HS-27A (cell line): Measurements from ENCODE around the gene MRPL10.
"Not testable (repeated sequence)": the region's sequence is repeated elsewhere in the genome, so short reads cannot be mapped to it uniquely, and the experiment has no call there.

ENCODE experiments used
- DNase-seq: peaks from one replicate; pipeline ENCODE4 v3.0.0-alpha.2; 2012; ENCODE audit warnings: low read depth, missing footprints

The MRPL10 gene

DNA sequence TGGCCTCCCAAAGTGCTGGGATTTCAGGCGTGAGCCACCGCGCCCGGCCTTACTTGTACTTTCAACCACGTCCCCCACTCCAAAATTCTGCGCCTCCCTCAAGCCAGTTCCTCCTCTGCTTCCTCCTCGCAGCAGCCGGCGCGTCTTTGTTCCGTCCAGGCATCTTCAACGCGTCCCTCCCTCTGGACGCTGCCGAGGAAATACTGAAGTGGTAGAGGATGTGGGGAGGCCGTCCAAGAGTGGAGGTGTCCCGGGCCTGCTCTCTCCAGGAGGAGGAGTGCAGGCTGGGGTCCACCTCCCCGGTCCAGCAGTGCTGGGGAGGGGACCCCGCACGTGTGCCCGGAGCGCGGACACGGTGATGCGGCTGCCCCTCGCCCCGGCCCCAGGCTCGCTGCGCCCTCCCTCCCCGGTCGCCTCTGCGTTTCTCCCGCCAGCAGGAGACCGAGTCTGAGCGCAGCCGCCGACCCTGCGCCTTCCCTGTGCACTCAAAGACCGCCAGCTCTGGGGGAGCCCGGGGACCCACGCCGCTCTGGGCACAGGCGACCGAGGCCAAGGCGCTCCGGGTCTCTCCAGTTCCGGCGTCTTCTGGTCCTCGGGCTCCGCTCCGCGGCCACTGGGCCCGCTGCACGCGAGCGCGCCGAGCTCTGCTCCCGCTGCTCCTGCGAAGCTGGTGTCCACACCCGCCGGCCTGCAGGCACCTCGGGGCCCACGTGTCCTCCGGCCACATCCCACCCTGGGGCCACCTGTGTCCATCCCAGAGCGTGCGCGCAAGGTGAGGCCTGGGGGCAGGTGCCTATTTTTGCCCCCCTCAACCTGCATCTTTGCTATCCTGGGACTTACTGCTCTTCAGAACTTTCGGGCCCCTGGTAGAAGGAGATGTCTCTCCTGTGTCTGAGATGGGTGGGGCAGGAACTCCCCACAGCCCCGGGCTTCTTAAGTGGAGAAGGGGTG, 41.5 kb downstream of the MRPL10 start:
- DNase-seq = no peak

DNA sequence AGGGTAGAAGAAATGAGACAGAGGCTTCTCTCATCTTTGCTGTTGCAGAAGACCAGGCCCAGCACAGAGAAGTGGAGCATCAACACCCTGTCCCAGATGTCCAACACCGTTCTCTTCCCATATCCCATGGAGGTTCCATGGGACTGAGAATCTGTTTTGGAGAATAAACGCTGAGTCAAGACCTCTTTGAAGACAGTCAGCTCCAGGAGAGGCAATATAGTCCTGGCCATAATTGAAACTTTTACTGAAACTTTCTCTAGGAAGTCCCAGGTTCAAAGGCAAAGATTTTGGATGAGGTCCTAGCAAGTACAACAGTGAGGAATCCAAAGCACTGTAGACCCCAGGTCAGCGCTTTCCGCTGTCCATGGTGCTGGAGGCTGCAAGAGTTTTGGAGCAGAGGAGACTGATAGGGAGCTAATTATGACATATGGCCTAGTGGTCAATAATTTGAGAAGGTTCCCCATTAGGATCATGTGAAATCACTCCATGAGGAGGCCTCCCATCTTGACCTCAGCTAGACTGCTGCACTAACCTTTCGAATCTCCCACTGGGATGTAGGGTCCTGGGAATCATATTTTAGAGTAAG, 45.7 kb downstream of the MRPL10 start:
- no peak for DNase-seq

DNA sequence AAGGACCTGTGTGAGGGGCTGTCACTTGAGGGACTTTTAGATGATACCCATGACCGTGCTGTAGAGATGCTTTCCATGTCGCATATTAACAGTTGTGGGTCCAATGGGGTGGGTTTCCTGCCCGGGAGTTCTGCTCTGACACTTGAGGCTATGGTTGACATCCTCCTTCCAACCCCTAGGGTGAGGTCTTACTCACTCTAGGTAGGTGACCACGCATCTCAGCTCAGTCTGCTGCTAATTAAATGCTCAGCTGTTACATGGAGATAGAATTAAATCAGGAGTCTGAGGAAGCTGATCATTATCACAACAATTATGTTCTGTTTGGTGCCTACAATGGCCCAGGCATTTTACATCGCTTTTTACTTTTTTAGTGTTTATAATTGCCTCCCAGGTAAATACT, 49.9 kb downstream of the MRPL10 start:
- no peak for DNase-seq

GRCh38 chr17:47778184-47778635, 53.1 kb downstream of the MRPL10 start:
- DNase-seq = no peak

DNA sequence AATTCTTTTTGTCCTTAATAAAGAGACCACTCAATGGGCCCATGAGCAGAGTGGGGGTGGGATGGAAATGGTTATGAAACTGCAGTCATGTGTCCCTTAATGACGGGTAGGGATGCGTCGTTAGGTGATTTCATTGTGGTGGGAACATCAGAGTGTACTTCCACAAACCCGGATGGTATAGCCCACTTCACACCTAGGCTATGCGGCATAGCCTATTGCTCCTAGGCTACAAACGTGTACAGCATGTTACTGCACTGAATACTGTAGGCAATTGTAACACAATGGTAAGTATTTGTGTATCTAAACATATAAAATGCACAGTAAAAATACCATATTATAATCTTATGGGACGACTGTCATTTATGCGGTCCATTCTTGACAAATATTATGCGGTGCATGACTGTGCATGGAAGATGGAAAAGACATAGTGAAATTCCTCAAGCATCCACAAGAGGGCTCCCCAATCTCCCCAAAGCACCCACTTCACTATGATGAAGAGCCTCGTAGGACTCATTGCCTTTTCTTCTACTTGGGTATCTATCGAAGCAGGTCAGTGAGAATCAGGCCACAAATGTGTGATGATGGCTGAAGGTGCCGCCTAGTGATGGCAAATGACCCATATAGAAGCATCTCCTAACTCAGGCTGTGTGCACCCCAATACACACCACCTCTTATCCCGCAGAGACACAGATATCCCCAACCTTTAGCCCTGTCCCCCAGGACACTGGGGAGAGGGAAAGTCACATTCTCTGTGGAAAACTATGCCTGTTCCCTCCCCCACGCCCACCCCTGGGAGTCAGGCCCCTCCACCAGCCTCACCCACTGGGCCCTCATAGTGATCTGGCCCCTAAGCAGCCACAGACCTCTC, 54.8 kb downstream of the MRPL10 start:
- no peak for DNase-seq

- DNase-seq = no peak
Measured at GRCh38 chr17:47774987-47775580, 56.3 kb downstream of the MRPL10 start.

DNA sequence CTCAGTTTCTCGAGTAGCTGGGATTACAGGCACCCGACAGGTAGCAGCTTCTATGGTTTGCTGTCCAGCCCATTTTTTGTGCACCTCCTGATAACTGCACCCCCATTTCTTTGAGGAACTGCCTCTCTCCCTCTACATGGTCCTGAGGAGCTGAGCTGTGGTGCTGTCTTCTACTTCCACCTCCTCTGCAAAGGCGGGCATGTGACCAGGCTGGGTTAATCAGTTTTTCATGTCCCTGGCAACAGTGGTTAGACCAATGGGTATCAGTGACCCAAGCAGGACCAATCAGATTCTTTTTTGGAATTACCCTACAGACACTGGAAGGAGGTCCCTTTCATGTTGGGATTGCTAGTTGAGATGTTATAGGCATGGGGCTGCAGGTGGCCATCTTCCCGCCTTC, 57.0 kb downstream of the MRPL10 start:
- no peak for DNase-seq

GRCh38 chr17:47773649-47774048, 57.7 kb downstream of the MRPL10 start:
- not testable (repeated sequence) for DNase-seq
